GM12874 (cell line): ENCODE results near the gene NPDC1.

Source experiments
- TF ChIP-seq, protein P1 (sequence below): IDR thresholded peaks from 2 replicates; pipeline ENCODE4 v1.5.1; 2011; ENCODE audit warnings: low read depth, mild to moderate bottlenecking, control low read depth, low read length, moderate library complexity; ENCODE audit not compliant: insufficient read depth

Gene NPDC1

DNA sequence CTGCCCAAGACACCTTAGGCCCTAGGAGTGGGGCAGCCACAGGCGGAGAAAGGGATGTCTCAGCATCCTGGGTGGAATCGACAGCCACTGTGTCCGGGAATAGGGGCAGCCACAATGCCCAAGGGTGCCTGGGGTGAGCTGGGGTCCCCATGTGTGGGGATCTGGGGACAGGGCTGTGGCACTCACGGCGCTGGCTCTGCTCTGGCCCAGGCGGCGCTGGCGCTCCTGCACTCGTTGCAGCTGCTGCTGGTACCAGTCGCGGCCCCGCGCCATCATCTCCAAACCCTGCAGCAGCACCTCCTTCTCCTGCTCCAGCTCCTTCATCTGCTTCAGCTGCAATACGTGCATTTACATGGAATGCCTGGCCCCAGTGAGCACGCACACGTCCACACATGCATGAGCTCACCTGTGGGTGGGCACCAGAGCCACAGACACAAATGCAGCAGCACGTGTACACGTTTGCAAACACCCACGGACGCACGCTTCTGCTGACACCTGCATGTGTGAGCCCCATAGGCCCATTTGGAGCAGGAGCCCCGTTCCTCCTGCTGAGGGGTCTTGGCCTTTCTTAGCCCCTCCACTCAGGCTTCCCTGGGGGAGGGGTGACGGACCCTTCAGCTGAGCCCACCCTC lies 19.5 kb upstream of the NPDC1 start:
- TF ChIP-seq, protein P1, sequence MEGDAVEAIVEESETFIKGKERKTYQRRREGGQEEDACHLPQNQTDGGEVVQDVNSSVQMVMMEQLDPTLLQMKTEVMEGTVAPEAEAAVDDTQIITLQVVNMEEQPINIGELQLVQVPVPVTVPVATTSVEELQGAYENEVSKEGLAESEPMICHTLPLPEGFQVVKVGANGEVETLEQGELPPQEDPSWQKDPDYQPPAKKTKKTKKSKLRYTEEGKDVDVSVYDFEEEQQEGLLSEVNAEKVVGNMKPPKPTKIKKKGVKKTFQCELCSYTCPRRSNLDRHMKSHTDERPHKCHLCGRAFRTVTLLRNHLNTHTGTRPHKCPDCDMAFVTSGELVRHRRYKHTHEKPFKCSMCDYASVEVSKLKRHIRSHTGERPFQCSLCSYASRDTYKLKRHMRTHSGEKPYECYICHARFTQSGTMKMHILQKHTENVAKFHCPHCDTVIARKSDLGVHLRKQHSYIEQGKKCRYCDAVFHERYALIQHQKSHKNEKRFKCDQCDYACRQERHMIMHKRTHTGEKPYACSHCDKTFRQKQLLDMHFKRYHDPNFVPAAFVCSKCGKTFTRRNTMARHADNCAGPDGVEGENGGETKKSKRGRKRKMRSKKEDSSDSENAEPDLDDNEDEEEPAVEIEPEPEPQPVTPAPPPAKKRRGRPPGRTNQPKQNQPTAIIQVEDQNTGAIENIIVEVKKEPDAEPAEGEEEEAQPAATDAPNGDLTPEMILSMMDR: no peak

DNA sequence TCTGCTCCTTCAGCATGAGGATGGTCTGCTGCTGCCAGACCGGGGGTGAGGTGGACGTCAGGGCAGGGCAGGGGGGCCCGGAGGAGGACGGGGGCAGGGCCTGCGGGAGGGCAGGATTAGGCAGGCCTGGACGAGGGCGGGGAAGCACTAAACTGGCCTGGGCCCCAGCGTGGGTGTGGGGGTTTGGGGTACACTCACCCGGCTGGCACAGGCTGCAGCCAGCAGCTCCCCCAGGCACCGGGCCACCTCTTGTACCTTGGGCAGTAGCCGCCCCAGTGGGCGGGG lies 18.8 kb upstream of the NPDC1 start:
- TF ChIP-seq, protein P1: no peak

DNA sequence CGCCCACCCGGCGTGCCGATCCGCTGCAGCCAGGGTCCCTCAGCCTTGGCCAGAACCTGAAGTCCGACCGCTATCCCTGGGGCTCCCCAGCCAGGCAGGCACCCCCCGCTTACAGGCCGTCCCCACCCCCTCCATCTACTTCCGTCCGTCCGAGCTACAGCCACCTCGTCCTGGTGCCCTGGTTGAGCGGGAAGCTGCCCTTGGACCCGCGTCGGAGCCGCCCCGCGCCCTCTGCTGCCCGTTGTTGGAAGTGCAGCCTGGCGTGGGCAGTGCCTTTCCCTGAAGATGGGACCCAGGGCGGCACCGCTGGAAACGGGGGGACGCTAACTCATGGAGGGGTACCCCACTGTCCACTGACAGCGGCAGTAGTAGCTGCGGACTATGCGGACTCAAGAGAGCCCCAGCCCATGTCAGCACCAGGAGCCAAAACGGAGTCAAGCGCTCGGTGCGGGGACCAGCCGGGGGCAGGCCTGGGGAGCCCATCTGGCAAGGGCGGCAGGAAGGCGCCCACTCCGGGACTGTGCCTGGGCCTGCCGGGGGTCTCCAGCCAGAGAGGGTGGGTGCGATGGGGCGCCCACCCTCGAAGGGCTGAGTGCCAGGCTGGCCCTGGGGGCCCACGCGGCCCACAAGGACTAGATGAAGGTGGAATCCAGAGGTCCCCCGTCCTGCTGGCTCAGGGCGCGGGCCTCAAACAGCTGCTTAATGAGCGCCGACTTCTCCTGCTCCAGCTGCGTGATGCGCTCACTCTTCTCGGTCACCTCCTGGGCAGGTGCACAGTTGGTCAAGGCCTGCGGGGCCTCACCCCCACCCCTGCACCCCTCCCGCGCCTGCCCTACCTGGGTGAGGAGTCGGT lies 18.3 kb upstream of the NPDC1 start:
- TF ChIP-seq, protein P1: peak; percentile 98

DNA sequence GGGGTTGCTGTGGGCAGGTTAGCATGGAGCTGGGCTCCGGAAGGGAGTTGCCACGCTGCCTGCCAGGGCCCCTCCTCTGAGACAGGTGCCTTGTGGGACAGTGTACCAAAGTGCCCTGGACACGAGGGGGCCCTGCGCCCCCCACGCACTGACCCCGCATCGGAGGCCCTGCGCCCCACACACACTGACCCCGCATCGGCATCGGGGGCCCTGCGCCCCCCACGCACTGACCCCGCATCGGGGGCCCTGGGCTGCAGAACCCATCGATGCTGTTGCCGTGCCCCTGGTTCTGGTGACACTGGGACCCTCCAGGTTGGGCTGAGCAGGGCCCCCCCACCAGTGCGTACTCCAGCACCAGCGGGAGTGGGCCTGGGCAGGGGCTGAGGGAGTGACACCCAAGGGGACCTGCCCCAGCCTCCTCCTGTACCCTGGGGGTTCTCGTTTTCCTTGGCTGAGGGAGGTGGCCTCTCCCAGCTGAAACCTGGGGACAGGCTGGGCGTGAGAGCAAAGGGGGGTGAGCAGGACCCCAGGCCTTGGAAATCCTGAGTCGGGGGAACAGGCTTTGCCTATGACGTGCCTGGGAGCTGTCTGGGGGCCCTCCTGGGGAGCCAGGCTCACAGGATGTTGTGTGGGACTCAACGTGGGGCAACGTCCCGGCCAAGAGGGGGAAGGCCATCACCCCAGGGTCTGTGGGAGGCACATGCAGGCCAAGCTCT lies 17.5 kb upstream of the NPDC1 start:
- TF ChIP-seq, protein P1: no peak

DNA sequence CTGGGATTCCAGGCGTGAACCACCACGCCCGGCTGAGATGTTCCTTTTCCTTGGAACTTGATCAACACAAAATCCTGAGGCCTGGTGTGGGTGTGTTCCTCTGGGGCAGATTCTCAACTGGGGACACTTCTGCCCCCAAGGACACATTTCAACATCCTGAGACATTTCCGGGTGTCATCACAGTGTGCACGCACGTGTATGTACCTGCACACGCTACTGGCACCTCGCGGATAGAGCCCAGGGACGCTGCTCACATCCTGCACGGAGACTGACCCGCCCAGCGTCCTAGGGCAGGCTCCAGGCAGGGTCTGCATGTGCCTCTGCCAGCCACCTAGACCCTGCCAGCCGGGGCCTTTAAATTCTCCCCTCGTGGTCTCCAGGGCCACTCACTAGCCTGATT lies 16.4 kb upstream of the NPDC1 start:
- TF ChIP-seq, protein P1: no peak

DNA sequence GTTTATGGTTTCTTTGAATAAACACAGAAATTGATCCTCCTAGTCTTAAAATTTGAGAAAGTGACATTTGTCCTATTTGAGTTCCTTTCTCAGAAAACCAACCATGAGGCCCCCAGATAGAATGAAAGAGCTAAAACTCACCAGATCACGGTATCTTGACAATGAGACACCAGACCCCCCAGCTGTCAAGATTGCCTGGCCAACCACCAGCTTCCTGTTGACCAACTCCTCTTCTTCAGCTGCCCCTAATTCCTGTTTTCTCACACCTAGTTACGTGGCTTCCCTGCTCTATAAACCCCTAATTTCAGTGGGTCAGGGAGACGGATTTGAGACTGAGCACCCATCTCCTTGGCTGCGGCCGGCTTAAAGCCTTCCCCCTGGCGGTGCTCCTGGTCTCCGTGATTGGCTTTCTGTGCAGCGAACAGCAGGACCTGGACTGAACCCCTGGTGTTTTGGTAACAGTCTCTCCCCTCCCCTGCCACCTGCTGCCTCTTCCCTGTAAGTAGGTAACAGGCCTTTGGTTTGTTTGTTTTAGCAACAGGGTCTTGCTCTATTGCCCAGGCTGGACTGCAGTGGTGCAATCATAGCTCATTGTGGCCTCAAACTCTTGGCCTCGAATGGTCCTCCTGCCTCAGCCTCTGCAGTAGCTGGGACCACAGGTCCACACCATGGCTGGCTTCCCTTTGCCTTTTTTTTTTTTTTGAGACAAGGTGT lies 12.7 kb upstream of the NPDC1 start:
- TF ChIP-seq, protein P1: no peak

DNA sequence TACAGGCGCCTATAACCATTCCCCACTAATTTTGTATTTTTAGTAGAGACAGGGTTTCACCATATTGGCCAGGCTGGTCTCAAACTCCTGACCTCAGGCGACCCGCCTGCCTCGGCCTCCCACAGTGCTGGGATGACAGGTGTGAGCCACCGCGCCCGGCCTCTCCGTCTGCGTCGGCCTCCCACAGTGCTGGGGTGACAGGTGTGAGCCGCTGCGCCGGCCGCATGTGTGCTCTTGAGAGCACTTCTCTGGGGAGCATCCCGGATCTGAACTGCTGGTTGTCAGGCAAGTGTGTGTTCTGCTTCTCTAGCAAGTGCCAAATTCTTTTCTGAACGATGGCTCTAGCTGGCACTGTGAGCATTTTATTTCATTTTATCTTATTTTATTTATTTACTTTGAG lies 11.6 kb upstream of the NPDC1 start:
- TF ChIP-seq, protein P1: no peak
